Panc1 (cell line): ENCODE results near the gene SOX12. TPM values are rescaled to one million over a fixed set of nuclear protein-coding genes. Genes with fewer than 3 reads are reported as not detected.
"Not testable (repeated sequence)": the region's sequence is repeated elsewhere in the genome, so short reads cannot be mapped to it uniquely, and the experiment has no call there.

Experiments used
- ATAC-seq: fragments of 200-7000 bp; cut with Tn5 transposase; 2 replicates; pipeline ENCODE4 v1.9.1; 2020; ENCODE audit warnings: mild to moderate bottlenecking, moderate library complexity
- BruUV-seq: library from RNA; stranded (reverse); fragments of 400-500 nt; replicated peaks from 2 replicates; lab custom pipeline; 2021; lab: Mats Ljungman, UMichigan
- CTCF ChIA-PET: fragments of 300-600 bp; sonication (Branson Sonifier 250); formaldehyde crosslinking; loops from one replicate; lab custom pipeline; 2022; ENCODE audit warnings: antibody characterized with exemption; lab: Charles Lee
- POLR2A ChIA-PET: fragments of 300-600 bp; sonication (Branson Sonifier 250); formaldehyde crosslinking; loops from one replicate; lab custom pipeline; 2022; ENCODE audit warnings: antibody characterized with exemption; lab: Charles Lee
- DNase-seq: peaks from one replicate; pipeline ENCODE4 v3.0.0-alpha.2; 2010; ENCODE audit warnings: low read depth, low spot score
- H3K27ac ChIP-seq: 2 replicates; pipeline ENCODE4 v1.5.1; 2011; ENCODE audit warnings: mild to moderate bottlenecking, low read length, inconsistent platforms
- H3K27me3 ChIP-seq: fragments of 200-500 bp; sonication (Bioruptor generic); 2 replicates; pipeline ENCODE4 v1.6.0; 2014; ENCODE audit warnings: low read length, inconsistent platforms; ENCODE audit not compliant: control insufficient read depth, insufficient read depth
- H3K36me3 ChIP-seq: fragments of 200-500 bp; sonication (Bioruptor generic); 2 replicates; pipeline ENCODE4 v1.5.1; 2014; ENCODE audit warnings: inconsistent platforms, mild to moderate bottlenecking, low read length, moderate library complexity; ENCODE audit not compliant: control insufficient read depth, insufficient read depth
- H3K4me1 ChIP-seq: 2 replicates; pipeline ENCODE4 v1.5.1; 2011; ENCODE audit warnings: inconsistent platforms, mild to moderate bottlenecking, low read length, moderate library complexity; ENCODE audit not compliant: control insufficient read depth, insufficient read depth
- H3K4me3 ChIP-seq, 2 experiments: 2 replicates each; pipeline ENCODE4 v1.5.1; 2011 to 2012; ENCODE audit warnings: low read depth in 2 of 2, low read length in 2 of 2, mild to moderate bottlenecking in 2 of 2, inconsistent platforms in 1 of 2, moderate library complexity in 1 of 2
- H3K9me3 ChIP-seq: fragments of 200-500 bp; sonication (Bioruptor generic); 2 replicates; pipeline ENCODE4 v1.5.1; 2014; ENCODE audit warnings: low read depth, mild to moderate bottlenecking, inconsistent platforms, low read length, moderate library complexity; ENCODE audit not compliant: control insufficient read depth, insufficient read depth
- CTCF ChIP-seq: fragments of 450-650 bp; IDR thresholded peaks from 2 replicates; pipeline ENCODE4 v1.5.1; 2017; ENCODE audit warnings: mild to moderate bottlenecking
- POLR2AphosphoS5 ChIP-seq: IDR thresholded peaks from 2 replicates; pipeline ENCODE4 v1.6.1; 2012; ENCODE audit warnings: mild to moderate bottlenecking, low read depth, low read length, moderate library complexity
- SIN3A ChIP-seq: IDR thresholded peaks from 2 replicates; pipeline ENCODE4 v1.6.1; 2012; ENCODE audit warnings: low read depth, mild to moderate bottlenecking, low read length, moderate library complexity, borderline replicate concordance; ENCODE audit not compliant: insufficient read depth
- TCF7L2 ChIP-seq: IDR thresholded peaks from 2 replicates; pipeline ENCODE4 v1.6.1; 2011; ENCODE audit warnings: mild to moderate bottlenecking, low read depth, low read length, inconsistent platforms
- in situ Hi-C: cut with HindIII; loops from 2 replicates; pipeline ENCODE4 v1.10.0; 2016; ENCODE audit warnings: low sequenced_read_pairs, low pct_unique_long_range_greater_than_20kb
- intact Hi-C: fragments of 100-400 bp; cut with micrococcal nuclease; formaldehyde crosslinking; loops from one replicate; pipeline ENCODE4 v1.10.0; 2022; ENCODE audit not compliant: unreplicated experiment
- total RNA-seq: library from RNA; stranded (reverse); gene quantifications from one replicate; pipeline ENCODE4 v1.2.1, GENCODE V29; 2021; ENCODE audit not compliant: unreplicated experiment
- TF ChIP-seq, protein P1 (sequence below), 2 experiments: IDR thresholded peaks; 2 replicates each; pipeline ENCODE4 v1.6.1; 2011 to 2012; ENCODE audit warnings: low read depth in 2 of 2, control low read depth in 1 of 2, low read length in 1 of 2, mild to moderate bottlenecking in 1 of 2, moderate library complexity in 1 of 2; ENCODE audit not compliant: insufficient read depth in 1 of 2

The SOX12 gene
- total RNA-seq, 1 experiment from 2014 or later, result 48.6 TPM

GRCh38 chr20:353166-353565 lies 27.8 kb downstream of the SOX12 start:
- Histone ChIP-seq H3K27ac (no peak overlapping the region), H3K9me3 (no peaks in the 10 kb centered on the region), H3K36me3 (no peaks in the 10 kb centered on the region), H3K27me3 (no peaks in the 10 kb centered on the region), H3K4me1 (peaks cover 8% of the 10 kb centered on the region; the same call in 1 of the 2 replicates), H3K4me3 (no peak overlapping the region)
- no TSS peak for BruUV-seq
- in situ Hi-C loops, result no loop called here
- ChIA-PET POLR2A (interaction anchor here (0.6 kb wide), 1 partner anchor 109 kb away, joined by 9 read pairs; the partner anchor contains the start of gene TBC1D20), CTCF (no interaction called here)
- intact Hi-C loops, result loop anchor here (5.0 kb wide), 1 partner anchor 79 kb away; no protein-coding TSS in a partner anchor
- DNase-seq, result no peak
- no peak for ATAC-seq
- TF ChIP-seq TCF7L2, result no peak

- Histone ChIP-seq H3K4me1 (no peaks in the 10 kb centered on the region), H3K4me3 (no peak overlapping the region), H3K36me3 (no peaks in the 10 kb centered on the region), H3K27ac (peak overlapping the region; percentile 57; the same call in 1 of the 2 replicates), H3K9me3 (no peaks in the 10 kb centered on the region), H3K27me3 (no peaks in the 10 kb centered on the region)
- DNase-seq (no peak), ATAC-seq (peak; percentile 94)
- no peak for TF ChIP-seq SIN3A
- TF ChIP-seq POLR2AphosphoS5, result peak; percentile 45; the same call in 1 of the 2 replicates
- TF ChIP-seq CTCF, result peak; percentile 95
- ChIA-PET POLR2A (interaction anchor here (0.6 kb wide), 1 partner anchor 55 kb away, joined by 6 read pairs; no protein-coding TSS in a partner anchor), CTCF (interaction anchor here (0.5 to 1.8 kb wide), 3 partner anchors 77 to 386 kb away, joined by 3 to 16 read pairs (median 4); no protein-coding TSS in a partner anchor)
- no TSS peak for BruUV-seq
- in situ Hi-C loops (no loop called here), intact Hi-C loops (loop anchor here (1.0 to 5.0 kb wide), 2 partner anchors 78 to 125 kb away; no protein-coding TSS in a partner anchor)
Observed at GRCh38 chr20:354298-354977, 29.1 kb downstream of the SOX12 start.

DNA sequence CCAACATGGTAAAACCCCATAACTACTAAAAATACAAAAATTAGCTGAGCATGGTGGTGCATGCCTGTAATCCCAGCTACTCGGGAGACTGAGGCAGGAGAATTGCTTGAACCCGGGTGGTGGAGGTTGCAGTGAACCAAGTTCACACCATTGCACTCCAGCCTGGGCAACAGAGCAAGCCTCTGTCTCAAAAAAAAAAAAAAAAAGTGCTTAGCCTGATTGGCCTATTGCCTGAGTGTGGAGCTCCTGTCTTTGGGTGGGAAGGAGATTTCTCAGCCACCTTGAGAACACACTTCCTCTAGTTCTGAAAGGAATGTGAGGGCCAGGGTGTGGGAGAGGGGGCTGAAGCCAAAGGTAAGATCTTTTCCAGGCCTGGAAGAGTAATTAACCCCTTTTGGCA lies 30.8 kb downstream of the SOX12 start:
- H3K9me3 ChIP-seq, H3K27me3 ChIP-seq, in situ Hi-C loops, intact Hi-C loops, H3K36me3 ChIP-seq, DNase-seq, H3K4me1 ChIP-seq, H3K4me3 ChIP-seq, ATAC-seq, BruUV-seq: not testable (repeated sequence)
- peak overlapping the region; percentile 13; the same call in 1 of the 2 replicates for H3K27ac ChIP-seq
- ChIA-PET CTCF (interaction anchor here (0.6 kb wide), 1 partner anchor 57 kb away, joined by 7 read pairs; no protein-coding TSS in a partner anchor), POLR2A (interaction anchor here (0.7 kb wide), 2 partner anchors 10 to 15 kb away, joined by 3 to 9 read pairs; no protein-coding TSS in a partner anchor)

- TF ChIP-seq CTCF, result no peak
- no peak for TF ChIP-seq SIN3A
- no peak for TF ChIP-seq TCF7L2
- TF ChIP-seq, protein P1, sequence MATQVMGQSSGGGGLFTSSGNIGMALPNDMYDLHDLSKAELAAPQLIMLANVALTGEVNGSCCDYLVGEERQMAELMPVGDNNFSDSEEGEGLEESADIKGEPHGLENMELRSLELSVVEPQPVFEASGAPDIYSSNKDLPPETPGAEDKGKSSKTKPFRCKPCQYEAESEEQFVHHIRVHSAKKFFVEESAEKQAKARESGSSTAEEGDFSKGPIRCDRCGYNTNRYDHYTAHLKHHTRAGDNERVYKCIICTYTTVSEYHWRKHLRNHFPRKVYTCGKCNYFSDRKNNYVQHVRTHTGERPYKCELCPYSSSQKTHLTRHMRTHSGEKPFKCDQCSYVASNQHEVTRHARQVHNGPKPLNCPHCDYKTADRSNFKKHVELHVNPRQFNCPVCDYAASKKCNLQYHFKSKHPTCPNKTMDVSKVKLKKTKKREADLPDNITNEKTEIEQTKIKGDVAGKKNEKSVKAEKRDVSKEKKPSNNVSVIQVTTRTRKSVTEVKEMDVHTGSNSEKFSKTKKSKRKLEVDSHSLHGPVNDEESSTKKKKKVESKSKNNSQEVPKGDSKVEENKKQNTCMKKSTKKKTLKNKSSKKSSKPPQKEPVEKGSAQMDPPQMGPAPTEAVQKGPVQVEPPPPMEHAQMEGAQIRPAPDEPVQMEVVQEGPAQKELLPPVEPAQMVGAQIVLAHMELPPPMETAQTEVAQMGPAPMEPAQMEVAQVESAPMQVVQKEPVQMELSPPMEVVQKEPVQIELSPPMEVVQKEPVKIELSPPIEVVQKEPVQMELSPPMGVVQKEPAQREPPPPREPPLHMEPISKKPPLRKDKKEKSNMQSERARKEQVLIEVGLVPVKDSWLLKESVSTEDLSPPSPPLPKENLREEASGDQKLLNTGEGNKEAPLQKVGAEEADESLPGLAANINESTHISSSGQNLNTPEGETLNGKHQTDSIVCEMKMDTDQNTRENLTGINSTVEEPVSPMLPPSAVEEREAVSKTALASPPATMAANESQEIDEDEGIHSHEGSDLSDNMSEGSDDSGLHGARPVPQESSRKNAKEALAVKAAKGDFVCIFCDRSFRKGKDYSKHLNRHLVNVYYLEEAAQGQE (IDR thresholded peaks at IDR 0.05; ENCODE audit: insufficient read depth in 1 of 2, low read depth in 2 of 2, low read length in 1 of 2), result no peak
- no peak for TF ChIP-seq POLR2AphosphoS5
- Histone ChIP-seq H3K4me3 (no peak overlapping the region), H3K4me1 (no peaks in the 10 kb centered on the region), H3K9me3 (no peaks in the 10 kb centered on the region), H3K27ac (peak overlapping the region; percentile 13; the same call in 1 of the 2 replicates), H3K27me3 (no peaks in the 10 kb centered on the region), H3K36me3 (no peaks in the 10 kb centered on the region)
- in situ Hi-C loops (no loop called here), intact Hi-C loops (no loop called here)
- POLR2A ChIA-PET, result interaction anchor here (0.7 kb wide), 1 partner anchor 15 kb away, joined by 9 read pairs; no protein-coding TSS in a partner anchor
- DNase-seq (no peak), ATAC-seq (no peak)
- BruUV-seq, result no TSS peak
- CTCF ChIA-PET, result no interaction called here
Observed at GRCh38 chr20:356745-357144, 31.4 kb downstream of the SOX12 start.
